ENCODE results near the gene CALN1.

CALN1 gene

GRCh38 chr7:72030994-72031667 is 381.0 kb downstream of the CALN1 start:
- DNase-seq = no peak

- DNase-seq = no peak
These were observed 383.9 kb downstream of the CALN1 start for GRCh38 chr7:72028267-72028666.

- DNase-seq = no peak
These were observed 386.7 kb downstream of the CALN1 start for GRCh38 chr7:72025381-72025960.

GRCh38 chr7:72023926-72024325 is 388.2 kb downstream of the CALN1 start:
- DNase-seq = no peak

GRCh38 chr7:72021716-72022115 is 390.4 kb downstream of the CALN1 start:
- no peak for DNase-seq

- DNase-seq = no peak
These were observed 391.8 kb downstream of the CALN1 start for GRCh38 chr7:72020311-72020710.

GRCh38 chr7:72019436-72019835 is 392.7 kb downstream of the CALN1 start:
- DNase-seq = no peak

- no peak for DNase-seq
These were observed 394.4 kb downstream of the CALN1 start for GRCh38 chr7:72017756-72018155.

- no peak for DNase-seq
These were observed 395.6 kb downstream of the CALN1 start for GRCh38 chr7:72016574-72016973.

GRCh38 chr7:72015136-72015535 is 397.0 kb downstream of the CALN1 start:
- no peak for DNase-seq

- DNase-seq = no peak
These were observed 405.1 kb downstream of the CALN1 start for GRCh38 chr7:72007018-72007417.

- DNase-seq = no peak
These were observed 408.9 kb downstream of the CALN1 start for GRCh38 chr7:72003236-72003635.

- no peak for DNase-seq
These were observed 416.0 kb downstream of the CALN1 start for GRCh38 chr7:71996141-71996540.

- DNase-seq = no peak
These were observed 417.0 kb downstream of the CALN1 start for GRCh38 chr7:71995111-71995510.

- no peak for DNase-seq
These were observed 420.6 kb downstream of the CALN1 start for GRCh38 chr7:71991586-71991985.

GRCh38 chr7:71990138-71990462 is 422.0 kb downstream of the CALN1 start:
- DNase-seq = no peak

GRCh38 chr7:71988201-71988600 is 423.9 kb downstream of the CALN1 start:
- no peak for DNase-seq

- no peak for DNase-seq
These were observed 424.9 kb downstream of the CALN1 start for GRCh38 chr7:71987200-71987767.

- DNase-seq = no peak
These were observed 427.8 kb downstream of the CALN1 start for GRCh38 chr7:71984348-71984747.

GRCh38 chr7:71982851-71983250 is 429.3 kb downstream of the CALN1 start:
- no peak for DNase-seq

GRCh38 chr7:71976645-71977044 is 435.5 kb downstream of the CALN1 start:
- no peak for DNase-seq

- no peak for DNase-seq
These were observed 437.5 kb downstream of the CALN1 start for GRCh38 chr7:71974611-71975010.

- DNase-seq = no peak
These were observed 439.6 kb downstream of the CALN1 start for GRCh38 chr7:71972534-71972933.

- no peak for DNase-seq
These were observed 441.4 kb downstream of the CALN1 start for GRCh38 chr7:71970725-71971124.

- DNase-seq = no peak
These were observed 449.5 kb downstream of the CALN1 start for GRCh38 chr7:71962636-71963035.

Data from activated naive CD4-positive, alpha-beta T cell (primary cell).